GM19035 (cell line): ENCODE results near the gene ATP2B2.

Experiments used
- ATAC-seq: cut with Tn5 transposase; IDR thresholded peaks from one replicate; pipeline ENCODE4 v1.9.1; 2021; ENCODE audit not compliant: unreplicated experiment

ATP2B2 gene

GRCh38 chr3:10453431-10454163 is 51.8 kb downstream of the ATP2B2 start:
- ATAC-seq = no peak

GRCh38 chr3:10450494-10451440 is 54.6 kb downstream of the ATP2B2 start:
- no peak for ATAC-seq

DNA sequence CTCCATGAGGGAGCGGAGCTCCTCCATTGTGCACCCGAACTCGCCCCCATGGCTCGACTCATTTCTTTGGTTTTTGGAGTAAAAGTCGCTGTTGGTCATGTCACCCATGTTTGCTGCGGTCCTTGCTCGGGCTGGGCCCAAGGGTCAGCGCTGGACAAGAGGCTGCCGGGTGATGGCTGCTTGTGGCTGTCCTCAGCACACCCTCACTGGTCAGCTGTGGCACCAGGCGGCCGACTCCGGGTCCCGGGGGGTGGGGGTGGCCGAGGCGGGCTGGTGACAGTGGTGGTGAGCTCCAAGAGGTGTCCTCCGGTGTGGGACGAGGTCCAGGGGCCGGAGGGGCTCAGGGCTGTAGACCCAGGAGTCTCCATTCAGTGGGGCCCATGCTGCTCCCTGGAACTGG is 56.0 kb downstream of the ATP2B2 start:
- no peak for ATAC-seq

DNA sequence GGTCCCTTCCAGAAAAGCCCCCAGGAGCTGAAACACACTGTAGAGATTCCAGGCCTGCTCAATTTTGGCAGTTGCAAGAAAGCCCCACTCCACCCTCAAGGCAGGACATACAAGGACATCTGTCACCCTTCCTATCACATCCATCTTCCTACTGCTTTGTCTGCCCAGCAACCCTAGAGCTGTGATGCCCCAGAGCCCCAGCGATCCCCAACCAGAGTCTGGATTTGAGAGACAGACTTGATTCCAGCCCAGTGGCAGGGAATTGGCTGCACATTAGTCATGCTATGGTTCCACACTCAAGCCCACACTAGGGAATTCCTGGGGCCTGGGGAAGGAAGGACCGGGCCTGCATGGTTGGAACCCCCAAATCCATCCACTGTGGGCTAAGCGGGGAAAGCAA is 56.8 kb downstream of the ATP2B2 start:
- ATAC-seq = no peak

GRCh38 chr3:10447527-10448260 is 57.7 kb downstream of the ATP2B2 start:
- ATAC-seq = no peak

DNA sequence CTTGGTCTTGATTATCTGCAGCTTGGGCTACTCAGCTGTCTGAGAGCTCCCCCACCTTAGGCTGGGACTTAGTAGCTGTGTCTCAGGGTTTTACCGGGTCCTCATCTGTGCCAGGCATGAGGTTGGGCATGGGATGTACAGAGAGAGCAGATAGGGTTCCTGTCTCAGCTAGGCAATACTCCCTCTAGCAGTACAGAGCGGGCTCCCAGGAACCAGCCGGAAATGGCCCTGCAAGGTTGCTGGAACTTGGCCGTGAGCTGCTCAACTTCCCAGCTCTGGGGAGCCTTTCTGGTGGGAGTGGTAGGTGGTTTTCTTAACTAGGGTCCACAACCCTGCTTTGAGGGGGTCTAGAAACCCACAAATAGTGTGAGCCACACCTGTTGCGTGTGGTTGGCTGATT is 58.3 kb downstream of the ATP2B2 start:
- ATAC-seq = no peak

DNA sequence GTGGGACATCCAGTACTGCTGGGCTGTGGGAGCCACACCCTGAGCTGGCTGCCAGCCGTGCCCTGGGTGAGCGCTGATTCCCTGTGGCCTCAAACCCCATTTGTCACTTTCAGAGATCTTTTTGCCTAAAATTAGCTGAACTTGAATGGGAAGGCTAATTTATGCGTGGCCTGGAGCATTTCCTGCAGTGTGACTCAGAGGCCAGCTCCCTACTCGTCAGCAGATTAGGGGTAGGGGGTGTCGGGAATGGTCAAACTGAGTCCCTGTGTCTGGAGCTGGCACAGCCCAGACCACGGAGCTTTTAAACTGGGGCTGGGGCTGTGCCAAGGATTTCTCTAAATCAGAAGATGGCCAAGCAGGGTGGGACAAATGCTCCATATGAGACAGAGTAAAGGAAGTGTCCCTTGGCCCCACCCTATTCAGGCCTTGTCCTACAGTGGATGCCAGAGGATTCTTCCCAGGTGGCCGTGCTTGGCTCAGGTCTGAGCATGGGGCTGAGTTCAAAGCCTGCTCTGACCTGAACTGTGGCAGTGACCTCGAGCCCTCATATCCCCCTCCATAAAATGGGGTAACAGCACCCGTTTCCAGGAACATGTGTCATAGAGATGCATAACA is 59.7 kb downstream of the ATP2B2 start:
- no peak for ATAC-seq

DNA sequence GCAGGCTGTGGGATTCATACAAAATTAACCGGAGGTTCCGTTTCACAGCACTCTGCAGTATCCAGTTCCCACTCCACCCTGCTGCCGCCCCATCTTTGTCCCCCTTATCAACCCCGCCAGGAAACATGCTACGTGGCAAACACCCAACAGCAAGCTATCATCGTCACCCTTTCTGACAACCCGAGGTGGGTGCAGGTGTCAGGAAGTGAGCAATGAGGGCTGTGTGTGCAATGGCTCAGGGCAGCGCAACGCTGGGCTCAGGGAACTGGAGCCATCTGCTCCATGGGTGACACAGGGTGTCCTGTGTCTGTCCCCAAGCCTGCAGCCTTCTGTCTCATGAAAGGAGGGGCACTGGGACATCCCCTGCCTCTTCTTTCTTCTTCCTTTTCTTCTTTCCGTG is 60.9 kb downstream of the ATP2B2 start:
- no peak for ATAC-seq

DNA sequence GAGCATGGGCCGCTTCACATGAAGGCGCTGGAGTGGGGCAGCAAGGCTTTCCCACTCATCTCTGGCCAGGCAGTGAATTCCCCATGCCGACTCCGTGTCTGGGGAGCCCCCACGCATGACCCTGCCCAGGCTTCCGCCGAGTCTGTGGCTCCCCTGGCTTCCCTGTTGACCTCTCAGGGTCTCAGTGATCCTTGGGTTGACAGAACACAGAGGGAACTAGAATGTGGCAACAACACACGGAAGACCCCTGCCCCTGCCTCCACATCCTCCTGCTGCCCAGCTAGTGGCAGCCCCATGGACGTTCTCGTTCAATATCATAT is 61.3 kb downstream of the ATP2B2 start:
- no peak for ATAC-seq

DNA sequence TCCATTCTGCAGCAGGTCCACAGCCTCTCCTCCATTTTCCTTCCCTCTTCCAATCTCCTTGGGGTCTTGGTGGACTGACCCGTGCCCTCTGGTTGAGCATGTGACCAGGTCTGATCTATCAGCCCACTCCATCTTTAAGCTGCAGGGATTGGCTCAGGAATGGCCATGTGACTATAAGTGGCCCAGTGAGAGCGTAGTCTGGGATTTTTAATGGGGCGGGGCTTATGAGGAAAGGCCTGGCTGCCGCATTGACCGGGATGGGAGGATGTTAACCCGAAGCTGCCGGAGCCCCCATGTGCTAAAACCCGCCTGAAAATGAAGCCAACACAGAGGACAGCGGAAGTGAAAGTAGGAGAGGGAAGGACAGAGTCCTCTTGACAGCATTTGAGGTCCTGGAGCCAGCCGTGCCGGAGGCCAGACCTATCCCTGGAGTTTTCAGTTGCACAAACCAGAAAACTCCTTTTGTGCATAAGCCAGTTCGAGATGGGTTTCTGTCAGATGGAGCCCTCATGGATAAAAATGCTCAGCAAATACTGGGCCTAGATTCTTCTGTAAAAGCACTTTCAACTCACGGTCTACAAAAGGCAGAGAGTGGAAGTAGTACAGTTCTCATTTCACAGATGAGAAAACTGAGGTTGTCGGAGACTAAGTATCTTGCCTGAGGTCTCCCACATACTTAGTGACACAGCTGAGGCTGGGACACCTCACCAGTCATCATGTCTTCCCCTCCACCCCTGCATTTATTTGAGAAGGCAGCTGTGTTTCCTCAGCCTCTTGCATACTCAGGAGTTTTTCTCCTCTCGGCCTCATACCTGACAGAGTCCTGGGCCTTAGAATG is 61.9 kb downstream of the ATP2B2 start:
- no peak for ATAC-seq

GRCh38 chr3:10442151-10442795 is 63.1 kb downstream of the ATP2B2 start:
- ATAC-seq = no peak

DNA sequence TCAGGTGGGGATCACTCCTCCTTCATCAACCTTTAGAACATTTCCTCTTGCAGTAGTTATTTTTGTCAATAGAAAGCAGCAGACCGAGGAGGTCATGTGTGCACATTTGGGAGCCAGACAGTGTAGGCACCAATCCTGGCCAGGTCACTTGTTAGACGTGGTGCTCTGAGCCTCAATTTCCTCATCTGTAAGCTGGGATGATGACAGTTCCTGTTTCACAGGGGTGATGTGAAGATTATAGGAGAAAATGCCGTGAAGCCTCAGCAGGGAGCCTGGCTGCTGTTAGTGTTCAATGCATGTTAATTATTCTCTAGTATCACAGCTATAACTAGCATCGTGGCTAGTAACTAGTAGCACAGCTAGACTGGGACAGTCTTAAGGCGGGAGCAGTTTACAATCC is 64.7 kb downstream of the ATP2B2 start:
- ATAC-seq = no peak

DNA sequence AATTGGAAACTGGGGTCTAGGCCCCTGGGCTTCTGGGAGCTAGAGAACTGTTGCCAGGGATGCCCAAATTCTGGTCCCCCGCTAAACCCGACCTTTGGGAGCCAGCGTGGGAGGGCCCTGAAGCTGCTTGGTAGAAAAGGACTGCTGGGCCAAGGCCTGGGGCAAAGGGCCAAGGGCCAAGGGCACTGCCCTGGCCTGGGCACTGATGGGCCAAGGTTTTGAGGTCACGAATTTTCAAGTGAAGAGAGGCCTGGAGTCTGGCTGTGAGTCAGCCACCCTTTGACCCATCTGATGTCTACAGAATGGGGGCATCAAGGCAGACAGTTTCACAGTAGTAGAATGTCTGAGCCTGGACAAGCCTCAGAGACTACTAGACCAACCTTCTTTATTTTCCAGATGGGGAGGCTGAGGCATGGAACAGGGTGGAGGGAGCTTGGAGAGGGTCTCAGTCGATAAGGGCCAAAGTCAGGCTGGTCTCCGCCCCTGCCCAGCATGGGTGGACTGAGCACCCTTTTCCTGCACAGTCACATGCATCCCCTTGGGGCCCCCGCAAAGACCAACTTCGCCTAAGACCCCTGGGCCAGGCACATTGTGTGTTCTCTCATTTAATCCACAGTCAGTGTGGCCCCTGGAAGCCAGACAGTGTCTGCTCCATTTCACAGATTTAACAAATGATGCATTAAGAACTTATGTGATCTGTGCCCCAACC is 66.3 kb downstream of the ATP2B2 start:
- ATAC-seq = no peak

DNA sequence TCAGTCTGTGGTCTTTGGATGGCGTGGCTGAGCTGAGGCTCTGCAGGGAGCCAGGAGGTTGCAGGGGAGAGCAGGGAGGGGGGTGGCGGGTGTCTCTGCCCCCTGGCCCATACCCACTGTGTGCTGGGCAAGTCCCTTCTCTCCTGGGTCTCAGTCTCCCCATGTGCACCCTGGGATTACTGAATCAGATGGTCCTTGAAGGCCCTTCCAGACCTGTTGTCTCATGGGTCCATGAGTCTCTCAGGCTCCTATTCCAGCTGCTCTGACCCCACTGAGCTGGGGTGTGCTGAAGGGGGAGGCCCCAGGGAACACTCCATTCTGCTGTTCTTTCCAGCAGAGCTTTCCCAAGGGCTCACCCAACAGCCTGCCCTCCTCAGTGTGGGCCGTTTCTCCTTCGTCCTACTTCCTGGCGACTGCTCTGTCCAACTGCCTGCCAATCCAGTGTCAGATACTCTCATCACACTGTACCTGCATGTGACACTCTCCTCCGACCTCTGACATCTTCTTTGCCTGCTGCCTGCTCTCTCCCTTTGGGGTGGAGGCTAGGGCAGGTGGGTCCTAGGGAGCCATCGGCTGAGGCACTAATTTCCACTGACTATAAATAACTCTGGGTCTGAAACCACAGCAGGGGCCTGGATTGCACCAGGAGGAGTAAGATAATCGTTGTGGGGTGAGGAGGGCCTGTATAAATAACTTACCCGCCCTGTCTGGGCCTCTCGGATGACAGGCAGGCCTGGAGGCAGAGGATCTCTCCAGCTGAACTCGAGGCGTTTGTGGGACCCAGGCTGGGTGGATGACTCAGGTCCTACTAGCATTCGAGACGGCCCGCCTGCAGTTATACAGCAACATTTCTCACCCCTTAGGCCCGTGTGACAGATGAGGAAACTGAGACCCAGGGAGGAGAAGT is 67.1 kb downstream of the ATP2B2 start:
- ATAC-seq = no peak

- ATAC-seq = peak; percentile 75
Measured at GRCh38 chr3:10437272-10437994, 68.0 kb downstream of the ATP2B2 start.

DNA sequence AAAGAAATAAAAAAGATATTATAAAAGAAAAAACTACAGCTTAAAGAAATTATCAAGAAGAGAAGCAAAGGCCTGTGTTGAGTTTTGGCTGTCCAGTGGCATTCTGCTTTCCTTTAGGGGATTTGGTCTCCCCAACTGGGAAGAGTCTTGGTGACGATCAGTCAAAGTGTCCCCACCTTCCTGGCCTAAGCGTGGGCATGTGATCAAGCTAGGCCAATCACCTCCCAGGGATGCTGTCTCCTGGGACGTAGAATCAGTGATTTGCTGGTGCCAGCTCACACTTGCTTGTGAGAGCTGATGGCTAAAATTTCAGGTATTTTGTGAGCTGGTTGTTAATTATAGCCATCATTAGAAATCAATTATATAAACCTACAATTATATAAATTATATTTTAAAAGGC is 69.5 kb downstream of the ATP2B2 start:
- ATAC-seq = no peak

DNA sequence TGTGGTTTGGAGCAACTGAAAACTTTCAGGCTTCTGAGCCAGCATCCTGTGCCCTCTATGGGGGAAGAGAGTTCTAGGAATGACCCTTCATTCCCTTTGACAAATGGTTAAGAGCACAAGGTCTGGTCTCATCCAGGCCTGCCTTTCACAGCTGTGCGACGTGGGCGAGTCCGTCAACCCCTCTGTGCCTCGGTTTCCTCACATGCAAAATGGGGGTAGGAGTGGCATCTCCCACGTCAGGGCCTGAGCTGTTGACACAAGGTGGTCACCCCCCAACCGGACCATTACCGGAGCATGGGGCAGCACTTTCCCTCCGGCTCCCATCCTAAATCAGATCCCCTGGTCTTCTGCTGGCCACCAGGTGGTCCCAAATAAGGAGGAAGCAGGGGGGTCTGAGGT is 70.4 kb downstream of the ATP2B2 start:
- ATAC-seq = no peak
